ENCODE results near the gene SFSWAP.

The SFSWAP gene

DNA sequence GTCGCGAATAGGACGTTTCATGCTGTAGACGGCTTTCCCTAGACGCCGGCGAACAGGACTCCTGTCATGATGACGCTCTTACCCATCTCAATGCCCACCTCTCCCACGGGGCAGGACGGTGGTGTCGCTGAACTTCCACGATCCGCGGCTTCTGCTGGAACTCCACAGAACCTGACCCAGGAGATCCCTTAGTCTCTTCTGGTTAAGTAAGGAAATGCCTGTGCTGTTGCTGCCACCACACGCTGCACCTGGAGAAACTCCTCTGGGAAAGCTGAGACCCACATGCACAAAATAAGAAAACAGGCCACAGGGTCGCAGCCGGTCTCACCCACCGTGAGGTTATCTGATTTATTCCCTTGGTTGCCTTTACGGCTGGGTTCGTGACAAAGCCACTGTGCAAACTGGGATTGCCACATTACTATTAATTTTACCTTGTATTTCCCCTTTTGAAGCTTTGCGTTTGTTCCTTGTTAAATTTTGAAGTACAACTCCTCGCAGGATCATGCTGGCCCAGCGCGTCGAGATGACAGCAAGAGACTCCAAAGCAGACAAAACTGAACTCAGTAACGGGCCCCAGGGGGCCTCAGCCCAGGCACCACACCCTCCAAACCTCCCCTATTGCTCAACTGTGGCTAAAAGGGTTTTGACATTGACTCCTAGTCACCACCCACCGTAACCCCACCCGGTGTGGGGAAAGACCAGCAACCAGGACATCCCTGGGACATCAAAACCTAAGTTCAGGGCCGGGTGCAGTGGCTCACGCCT lies 108.1 kb downstream of the SFSWAP start:
- DNase-seq = no peak

DNA sequence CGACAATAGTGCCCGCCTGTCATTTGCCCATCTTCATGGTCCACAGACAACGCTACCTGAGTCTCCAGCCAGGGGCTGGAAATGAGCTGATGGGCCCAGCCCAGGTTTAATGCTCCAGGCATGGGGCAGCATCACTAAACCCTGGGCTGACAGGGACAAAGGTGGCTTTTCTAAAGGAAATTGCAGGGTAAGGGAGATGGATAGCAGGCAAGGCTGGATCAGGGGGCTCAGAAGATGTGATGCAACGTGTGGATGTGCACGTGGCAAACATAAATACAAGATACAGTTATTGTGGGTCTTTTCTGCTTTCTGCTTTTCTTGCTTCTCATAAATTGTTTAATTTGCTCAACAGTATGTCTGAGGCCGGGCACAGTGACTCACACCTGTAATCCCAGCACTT lies 113.6 kb downstream of the SFSWAP start:
- no peak for DNase-seq

DNA sequence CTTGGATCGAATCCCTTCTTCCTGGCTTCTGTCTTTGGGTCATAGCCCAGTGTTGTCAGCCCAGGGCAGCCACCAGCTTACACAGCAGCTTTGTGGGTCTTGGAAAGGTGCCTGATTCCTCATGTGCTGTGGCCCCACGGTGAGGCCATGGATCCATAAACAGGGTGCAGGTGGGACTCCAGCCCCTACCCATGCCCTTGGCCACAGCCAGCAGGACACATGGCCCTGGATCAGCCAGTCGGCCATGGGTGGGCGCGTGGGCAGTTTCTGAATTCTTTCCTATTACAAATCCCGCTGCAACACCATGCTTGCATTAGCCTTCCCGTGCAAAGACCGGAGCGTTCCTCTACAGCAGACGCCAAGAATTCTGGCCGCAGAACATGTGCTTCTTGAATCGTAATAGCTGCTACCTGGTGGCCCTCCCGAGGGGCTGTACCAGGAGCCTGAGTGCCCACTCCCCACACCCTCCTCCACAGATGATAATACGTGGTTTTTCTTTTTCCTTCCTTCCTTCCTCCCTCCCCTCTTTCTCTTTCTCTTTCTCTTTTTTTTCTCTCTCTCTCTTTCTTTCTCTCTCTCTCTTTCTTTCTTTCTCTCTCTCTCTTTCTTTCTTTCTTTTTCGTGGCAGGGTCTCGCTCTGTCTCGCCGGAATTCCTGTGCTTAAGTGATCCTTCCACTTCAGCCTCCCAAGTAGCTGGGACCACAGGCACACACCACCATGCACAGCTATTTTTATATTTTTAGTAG lies 114.4 kb downstream of the SFSWAP start:
- DNase-seq = no peak

GRCh38 chr12:131826097-131826928 lies 115.4 kb downstream of the SFSWAP start:
- no peak for DNase-seq

- peak; percentile 26 to 41 for DNase-seq
These were observed 117.2 kb downstream of the SFSWAP start, which contains the start of gene MMP17 for GRCh38 chr12:131827961-131828534. Gene MMP17 (plus strand): TSS chr12:131828393. CDS start chr12:131828495, 102 bp downstream.

DNA sequence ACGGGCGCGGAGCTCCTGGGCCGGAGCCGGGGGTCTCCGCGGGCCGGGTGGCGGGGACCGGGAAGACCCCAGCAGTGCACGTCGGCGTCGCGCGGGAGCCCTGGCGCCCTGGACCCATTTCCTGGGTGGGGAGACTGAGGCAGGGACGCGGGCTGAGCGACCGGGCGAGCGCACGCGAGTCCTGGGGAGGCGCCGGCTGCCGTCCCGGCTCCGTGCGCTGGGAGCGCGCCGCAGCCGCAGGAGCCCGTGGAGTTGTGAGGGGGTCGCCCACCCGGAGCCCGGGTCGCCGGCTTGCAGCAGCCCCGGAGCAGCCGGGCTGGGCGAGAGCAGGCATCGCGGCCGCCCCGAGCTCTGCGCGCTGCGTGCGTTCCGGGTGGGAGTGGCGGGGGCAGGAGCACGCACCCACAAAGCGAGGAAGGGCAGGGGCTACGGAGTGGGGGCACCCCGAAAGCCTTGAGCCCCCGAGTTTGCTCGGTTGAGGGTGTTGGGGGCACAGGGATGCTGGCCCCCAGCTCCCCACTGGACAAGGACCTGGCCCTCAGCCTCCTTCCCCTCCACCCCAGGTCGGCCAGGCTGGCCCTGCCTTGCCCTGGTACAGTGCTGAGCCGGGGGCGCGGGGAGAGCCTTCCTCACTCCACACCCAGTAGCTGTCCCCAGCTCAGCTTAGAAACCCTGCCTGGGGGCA lies 117.9 kb downstream of the SFSWAP start:
- peak; percentile 24 to 32 for DNase-seq

- DNase-seq = no peak
These were observed 118.5 kb downstream of the SFSWAP start for GRCh38 chr12:131829356-131829747.

- no peak for DNase-seq
These were observed 119.0 kb downstream of the SFSWAP start for GRCh38 chr12:131829791-131830334.

GRCh38 chr12:131830335-131830913 lies 119.5 kb downstream of the SFSWAP start:
- DNase-seq = peak; percentile 40 to 52

- DNase-seq = peak in 1 of 2 experiments; percentile 20
These were observed 120.2 kb downstream of the SFSWAP start for GRCh38 chr12:131830914-131831571.

DNA sequence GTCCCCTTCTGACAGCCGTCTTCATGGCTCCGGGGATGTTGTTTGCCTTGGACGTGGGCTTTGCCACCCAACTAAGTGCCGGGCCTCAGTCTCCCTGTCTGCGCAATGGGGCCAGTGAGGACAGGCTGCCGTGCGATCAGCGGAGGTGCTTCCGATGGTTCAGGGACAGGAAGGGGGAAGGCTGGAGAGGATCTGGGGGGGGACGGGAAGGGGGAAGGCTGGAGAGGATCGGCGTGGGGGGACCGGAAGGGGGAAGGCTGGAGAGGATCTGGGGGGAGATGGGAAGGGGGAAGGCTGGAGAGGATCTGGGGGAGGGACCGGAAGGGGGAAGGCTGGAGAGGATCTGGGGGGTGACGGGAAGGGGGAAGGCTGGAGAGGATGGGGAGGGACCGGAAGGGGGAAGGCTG lies 120.7 kb downstream of the SFSWAP start:
- DNase-seq = no peak

GRCh38 chr12:131832321-131833231 lies 121.7 kb downstream of the SFSWAP start:
- no peak for DNase-seq

GRCh38 chr12:131833288-131833895 lies 122.5 kb downstream of the SFSWAP start:
- no peak for DNase-seq

DNA sequence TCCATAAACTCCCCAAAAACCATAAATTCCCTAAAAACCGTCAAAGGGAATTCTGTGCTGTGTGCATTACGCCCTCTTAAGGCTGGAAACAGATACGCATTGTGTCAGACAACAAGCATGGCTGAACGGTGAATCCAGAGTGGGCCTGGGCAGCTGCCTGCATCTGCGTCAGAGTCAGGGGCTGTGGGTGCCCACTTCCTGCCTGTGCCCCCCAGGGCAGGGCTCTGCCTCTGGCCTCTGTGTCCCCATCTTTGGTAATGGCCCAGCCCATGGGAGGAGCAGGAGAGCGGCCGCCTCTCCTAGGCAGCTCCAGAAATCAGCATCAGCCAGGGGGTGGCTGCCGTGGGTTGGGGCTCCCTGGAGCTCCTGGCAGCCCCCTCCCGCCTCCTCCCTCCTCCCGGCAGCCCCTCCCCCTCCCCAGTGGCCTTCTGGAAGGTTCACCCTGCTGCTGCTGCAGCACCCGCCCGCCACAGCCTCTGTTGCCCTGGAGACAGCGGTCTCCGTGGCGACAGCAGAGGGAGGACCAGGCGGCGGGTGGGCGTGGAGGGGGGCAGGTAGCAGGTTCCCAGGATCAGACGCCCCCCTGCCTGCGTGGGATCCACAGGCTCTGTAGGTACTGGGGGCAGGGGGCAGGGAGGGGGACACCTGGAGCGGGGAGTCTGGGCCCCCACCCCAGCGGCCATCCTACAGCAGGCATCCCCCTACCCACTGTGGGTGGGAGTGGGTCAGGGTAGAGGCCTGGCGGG lies 123.2 kb downstream of the SFSWAP start:
- no peak for DNase-seq

DNA sequence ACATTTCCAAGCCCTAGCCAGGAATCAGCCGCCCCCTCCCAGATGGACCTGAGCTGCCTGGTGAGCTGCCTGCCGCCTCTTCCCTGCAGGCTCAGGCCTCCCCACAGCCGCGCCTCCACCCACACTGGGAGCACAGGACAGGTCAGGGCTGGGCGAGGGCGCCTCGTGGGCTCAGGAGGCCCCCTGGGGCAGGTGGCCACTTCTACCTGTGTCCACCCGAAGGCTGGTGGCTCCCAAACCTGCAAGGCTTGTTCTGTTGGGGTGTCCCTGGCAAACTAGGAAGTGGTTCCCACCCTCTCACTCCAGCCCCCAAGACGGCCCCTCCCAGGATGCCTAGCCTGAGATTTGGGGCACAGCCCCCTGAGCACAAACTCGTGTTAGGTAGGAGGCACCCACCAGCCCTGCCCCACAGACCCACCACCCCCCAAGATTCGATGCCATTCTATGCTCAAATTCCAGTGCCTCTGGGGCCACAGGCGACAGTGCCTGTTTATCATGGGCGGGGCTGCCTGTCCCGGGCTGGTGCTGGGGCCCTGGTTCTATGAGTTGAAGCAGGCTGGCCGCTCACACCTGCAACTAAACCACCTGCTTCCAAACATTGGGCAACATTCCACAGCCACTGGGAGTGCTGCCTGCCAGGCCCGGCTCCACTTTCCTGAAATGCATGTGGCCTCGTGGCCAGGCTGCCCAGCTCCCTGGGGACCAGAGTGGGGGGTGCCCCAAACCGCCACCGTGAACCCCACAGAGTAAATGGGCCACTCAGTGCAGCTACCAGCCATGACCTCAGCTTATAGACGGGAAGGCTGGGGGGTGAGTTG lies 124.1 kb downstream of the SFSWAP start:
- no peak for DNase-seq

- no peak for DNase-seq
These were observed 124.8 kb downstream of the SFSWAP start for GRCh38 chr12:131835616-131836171.

GRCh38 chr12:131836193-131836592 lies 125.3 kb downstream of the SFSWAP start:
- DNase-seq = no peak

All from activated CD4-positive, alpha-beta T cell treated with anti-CD3 and anti-CD28 coated beads, Interleukin-2, amount 50 U/mL, for 48 hours (primary cell).